ENCODE data around the gene ZNF80.
"Not testable (repeated sequence)": the region's sequence is repeated elsewhere in the genome, so short reads cannot be mapped to it uniquely, and the experiment has no call there.

ZNF80 gene

GRCh38 chr3:114242947-114243346, 5.6 kb upstream of the ZNF80 start:
- no peak overlapping the region for H3K27ac ChIP-seq (ENCODE audit: low read depth, low read length)
- H3K27me3 ChIP-seq (ENCODE audit: control insufficient read depth, low read length) = no peaks in the 10 kb centered on the region
- H3K9me3 ChIP-seq (ENCODE audit: control insufficient read depth, insufficient read depth, low read length) = no peaks in the 10 kb centered on the region
- no peaks in the 10 kb centered on the region for H3K4me1 ChIP-seq (ENCODE audit: control insufficient read depth, low read length)
- no peaks in the 10 kb centered on the region for H3K9me2 ChIP-seq (replicated peaks; ENCODE audit: control insufficient read depth, low read length)
- TF ChIP-seq, protein P1, sequence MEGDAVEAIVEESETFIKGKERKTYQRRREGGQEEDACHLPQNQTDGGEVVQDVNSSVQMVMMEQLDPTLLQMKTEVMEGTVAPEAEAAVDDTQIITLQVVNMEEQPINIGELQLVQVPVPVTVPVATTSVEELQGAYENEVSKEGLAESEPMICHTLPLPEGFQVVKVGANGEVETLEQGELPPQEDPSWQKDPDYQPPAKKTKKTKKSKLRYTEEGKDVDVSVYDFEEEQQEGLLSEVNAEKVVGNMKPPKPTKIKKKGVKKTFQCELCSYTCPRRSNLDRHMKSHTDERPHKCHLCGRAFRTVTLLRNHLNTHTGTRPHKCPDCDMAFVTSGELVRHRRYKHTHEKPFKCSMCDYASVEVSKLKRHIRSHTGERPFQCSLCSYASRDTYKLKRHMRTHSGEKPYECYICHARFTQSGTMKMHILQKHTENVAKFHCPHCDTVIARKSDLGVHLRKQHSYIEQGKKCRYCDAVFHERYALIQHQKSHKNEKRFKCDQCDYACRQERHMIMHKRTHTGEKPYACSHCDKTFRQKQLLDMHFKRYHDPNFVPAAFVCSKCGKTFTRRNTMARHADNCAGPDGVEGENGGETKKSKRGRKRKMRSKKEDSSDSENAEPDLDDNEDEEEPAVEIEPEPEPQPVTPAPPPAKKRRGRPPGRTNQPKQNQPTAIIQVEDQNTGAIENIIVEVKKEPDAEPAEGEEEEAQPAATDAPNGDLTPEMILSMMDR (IDR thresholded peaks at IDR 0.05; ENCODE audit: low read depth, low read length, poor library complexity, severe bottlenecking) = no peak
- no peak for TF ChIP-seq EZH2phosphoT487 (IDR thresholded peaks at IDR 0.05; ENCODE audit: borderline replicate concordance, low read length)
- no peaks in the 10 kb centered on the region for H3F3A ChIP-seq (ENCODE audit: control insufficient read depth, insufficient read depth)
- no peaks in the 10 kb centered on the region for H4K20me1 ChIP-seq (ENCODE audit: control insufficient read depth, insufficient read depth, low read depth, low read length)
- no peaks in the 10 kb centered on the region for H3K79me2 ChIP-seq (ENCODE audit: control insufficient read depth, low read length)
- no peak overlapping the region for H3K4me2 ChIP-seq (ENCODE audit: low read length)
- H3K36me3 ChIP-seq (ENCODE audit: control insufficient read depth, low read length) = no peaks in the 10 kb centered on the region
- H3K4me3 ChIP-seq (ENCODE audit: low read length) = no peak overlapping the region

DNA sequence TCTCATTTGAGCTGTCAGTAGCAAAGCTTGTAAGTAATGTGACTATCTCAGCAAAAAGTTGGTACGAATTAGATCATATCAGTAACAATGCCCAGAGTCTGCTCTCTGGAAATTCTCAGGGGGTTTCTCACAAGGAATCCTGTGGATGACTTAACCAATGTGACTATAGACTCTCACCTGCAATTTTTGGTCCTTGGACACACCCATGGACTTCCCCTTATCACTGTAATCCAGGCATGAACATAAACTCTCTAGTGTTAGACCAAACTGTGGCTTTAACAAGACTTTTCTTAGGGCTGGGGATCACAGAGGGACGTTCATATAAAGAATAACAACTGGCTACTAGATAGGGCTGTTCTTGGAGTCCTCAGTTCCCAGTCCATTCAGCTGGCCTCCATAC, 3.9 kb upstream of the ZNF80 start:
- Histone ChIP-seq H3K4me2 (ENCODE audit: low read length) (no peak overlapping the region), H4K20me1 (ENCODE audit: control insufficient read depth, insufficient read depth, low read depth, low read length) (no peaks in the 10 kb centered on the region), H3K27me3 (ENCODE audit: control insufficient read depth, low read length) (no peaks in the 10 kb centered on the region), H3F3A (ENCODE audit: control insufficient read depth, insufficient read depth) (no peaks in the 10 kb centered on the region), H3K27ac (ENCODE audit: low read depth, low read length) (no peak overlapping the region), H3K9me3 (ENCODE audit: control insufficient read depth, insufficient read depth, low read length) (no peaks in the 10 kb centered on the region), H3K79me2 (ENCODE audit: control insufficient read depth, low read length) (no peaks in the 10 kb centered on the region), H3K4me1 (ENCODE audit: control insufficient read depth, low read length) (no peaks in the 10 kb centered on the region), H3K4me3 (ENCODE audit: low read length) (no peak overlapping the region), H3K9me2 (replicated peaks; ENCODE audit: control insufficient read depth, low read length) (no peaks in the 10 kb centered on the region), H3K36me3 (ENCODE audit: control insufficient read depth, low read length) (no peaks in the 10 kb centered on the region)
- TF ChIP-seq EZH2phosphoT487 (IDR thresholded peaks at IDR 0.05; ENCODE audit: borderline replicate concordance, low read length) = no peak
- TF ChIP-seq, protein P1 (IDR thresholded peaks at IDR 0.05; ENCODE audit: low read depth, low read length, poor library complexity, severe bottlenecking) = no peak

DNA sequence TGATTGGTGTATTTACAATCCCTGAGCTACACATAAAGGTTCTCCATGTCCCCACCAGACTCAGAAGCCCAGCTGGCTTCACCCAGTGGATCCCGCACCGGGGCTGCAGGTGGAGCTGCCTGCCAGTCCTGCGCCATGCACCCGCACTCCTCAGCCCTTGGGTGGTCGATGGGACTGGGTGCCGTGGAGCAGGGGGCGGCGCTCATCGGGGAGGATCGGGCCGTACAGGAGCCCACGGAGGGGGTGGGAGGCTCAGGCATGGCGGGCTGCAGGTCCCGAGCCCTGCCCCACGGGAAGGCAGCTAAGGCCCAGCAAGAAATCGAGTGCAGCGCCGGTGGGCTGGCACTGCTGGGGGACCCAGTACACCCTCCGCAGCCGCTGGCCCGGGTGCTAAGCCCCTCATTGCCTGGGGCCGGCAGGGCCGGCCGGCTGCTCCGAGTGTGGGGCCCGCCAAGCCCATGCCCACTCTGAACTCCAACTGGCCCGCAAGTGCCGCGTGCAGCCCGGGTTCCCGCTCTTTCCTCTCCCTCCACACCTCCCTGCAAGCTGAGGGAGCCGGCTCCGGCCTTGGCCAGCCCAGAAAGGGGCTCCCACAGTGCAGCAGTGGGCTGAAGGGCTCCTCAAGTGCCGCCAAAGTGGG, 888 bp upstream of the ZNF80 start:
- not testable (repeated sequence) for H4K20me1 ChIP-seq (ENCODE audit: control insufficient read depth, insufficient read depth, low read depth, low read length); H3K9me2 ChIP-seq (replicated peaks; ENCODE audit: control insufficient read depth, low read length); H3K4me2 ChIP-seq (ENCODE audit: low read length); H3K36me3 ChIP-seq (ENCODE audit: control insufficient read depth, low read length); H3K79me2 ChIP-seq (ENCODE audit: control insufficient read depth, low read length); H3K27me3 ChIP-seq (ENCODE audit: control insufficient read depth, low read length); H3F3A ChIP-seq (ENCODE audit: control insufficient read depth, insufficient read depth); H3K9me3 ChIP-seq (ENCODE audit: control insufficient read depth, insufficient read depth, low read length); H3K4me1 ChIP-seq (ENCODE audit: control insufficient read depth, low read length); H3K4me3 ChIP-seq (ENCODE audit: low read length); H3K27ac ChIP-seq (ENCODE audit: low read depth, low read length)

DNA sequence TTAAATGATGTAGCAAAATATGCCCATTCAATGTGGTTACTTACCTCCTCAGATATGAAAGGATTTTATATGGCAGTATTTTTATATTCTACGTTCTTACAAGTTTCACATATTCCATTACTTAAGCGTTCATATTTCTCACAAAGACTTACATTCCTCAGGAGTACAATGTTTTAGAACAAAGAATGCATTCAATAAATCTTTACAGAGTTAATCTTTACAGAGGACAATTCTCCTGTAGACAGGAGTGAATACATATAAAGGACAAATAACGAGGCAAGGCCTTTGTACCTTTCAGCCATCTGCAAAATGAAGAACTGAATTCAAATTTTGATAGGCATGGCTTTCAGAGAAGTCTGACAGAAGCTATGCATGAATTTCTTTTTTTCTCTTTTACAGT, 1.9 kb downstream of the ZNF80 start:
- H3K27me3 ChIP-seq (ENCODE audit: control insufficient read depth, low read length) = no peaks in the 10 kb centered on the region
- no peak overlapping the region for H3K4me2 ChIP-seq (ENCODE audit: low read length)
- H3K9me3 ChIP-seq (ENCODE audit: control insufficient read depth, insufficient read depth, low read length) = no peaks in the 10 kb centered on the region
- 0 out of 2 replicates have a peak, but pooled peaks cover 3% of the 10 kb centered on the region for H3F3A ChIP-seq (ENCODE audit: control insufficient read depth, insufficient read depth)
- TF ChIP-seq EZH2phosphoT487 (IDR thresholded peaks at IDR 0.05; ENCODE audit: borderline replicate concordance, low read length) = no peak
- TF ChIP-seq, protein P1 (IDR thresholded peaks at IDR 0.05; ENCODE audit: low read depth, low read length, poor library complexity, severe bottlenecking) = no peak
- no peak overlapping the region for H3K4me3 ChIP-seq (ENCODE audit: low read length)
- H4K20me1 ChIP-seq (ENCODE audit: control insufficient read depth, insufficient read depth, low read depth, low read length) = no peaks in the 10 kb centered on the region
- H3K27ac ChIP-seq (ENCODE audit: low read depth, low read length) = no peak overlapping the region
- no peaks in the 10 kb centered on the region for H3K36me3 ChIP-seq (ENCODE audit: control insufficient read depth, low read length)
- no peaks in the 10 kb centered on the region for H3K79me2 ChIP-seq (ENCODE audit: control insufficient read depth, low read length)
- H3K9me2 ChIP-seq (replicated peaks; ENCODE audit: control insufficient read depth, low read length) = no peaks in the 10 kb centered on the region
- H3K4me1 ChIP-seq (ENCODE audit: control insufficient read depth, low read length) = no peaks in the 10 kb centered on the region
